NCI-H2196 (cell line): ENCODE data around the gene ZNF532.
"Not testable (repeated sequence)": the region's sequence is repeated elsewhere in the genome, so short reads cannot be mapped to it uniquely, and the experiment has no call there.

ENCODE experiments used
- DNase-seq: peaks from one replicate; lab custom pipeline; 2025; ENCODE audit not compliant: unreplicated experiment; lab: John Stamatoyannopoulos, UW

ZNF532 gene

GRCh38 chr18:59002974-59003594 lies 138.4 kb downstream of the ZNF532 start:
- DNase-seq = no peak

GRCh38 chr18:59005262-59005661 lies 140.6 kb downstream of the ZNF532 start:
- DNase-seq = no peak

- DNase-seq = no peak
Measured at GRCh38 chr18:59006461-59007067, 141.9 kb downstream of the ZNF532 start.

- DNase-seq = no peak
Measured at GRCh38 chr18:59008302-59008974, 143.8 kb downstream of the ZNF532 start.

- no peak for DNase-seq
Measured at GRCh38 chr18:59009846-59010245, 145.2 kb downstream of the ZNF532 start.

- DNase-seq = no peak
Measured at GRCh38 chr18:59011289-59011688, 146.6 kb downstream of the ZNF532 start.

- no peak for DNase-seq
Measured at GRCh38 chr18:59011786-59012185, 147.1 kb downstream of the ZNF532 start.

- no peak for DNase-seq
Measured at GRCh38 chr18:59012815-59013705, 148.4 kb downstream of the ZNF532 start.

GRCh38 chr18:59013744-59014143 lies 149.1 kb downstream of the ZNF532 start:
- no peak for DNase-seq

- DNase-seq = no peak
Measured at GRCh38 chr18:59015531-59016152, 151.0 kb downstream of the ZNF532 start.

- DNase-seq = peak; percentile 40
Measured at GRCh38 chr18:59021500-59021899, 156.8 kb downstream of the ZNF532 start.

GRCh38 chr18:59022167-59022945 lies 157.7 kb downstream of the ZNF532 start:
- no peak for DNase-seq

GRCh38 chr18:59024829-59025228 lies 160.2 kb downstream of the ZNF532 start:
- DNase-seq = no peak

- DNase-seq = not testable (repeated sequence)
Measured at GRCh38 chr18:59025532-59025931, 160.9 kb downstream of the ZNF532 start.

GRCh38 chr18:59026364-59026763 lies 161.7 kb downstream of the ZNF532 start:
- no peak for DNase-seq

- DNase-seq = no peak
Measured at GRCh38 chr18:59026831-59027410, 162.2 kb downstream of the ZNF532 start.

GRCh38 chr18:59029663-59030429 lies 165.2 kb downstream of the ZNF532 start:
- DNase-seq = no peak

GRCh38 chr18:59032308-59032707 lies 167.6 kb downstream of the ZNF532 start:
- DNase-seq = no peak

GRCh38 chr18:59033359-59033758 lies 168.7 kb downstream of the ZNF532 start:
- DNase-seq = no peak
